ENCODE measurements around the gene NKPD1.

Gene NKPD1

GRCh38 chr19:45160870-45161737, at the start of gene NKPD1:
Gene NKPD1, minus strand, starts transcription at chr19:45160982. Its CDS starts 832 bp downstream, at chr19:45160150.
- no peak for DNase-seq

- DNase-seq: no peak
Measured at GRCh38 chr19:45206328-45206727, 45.5 kb upstream of the NKPD1 start.

- DNase-seq: no peak
Measured at GRCh38 chr19:45205810-45206209, 45.0 kb upstream of the NKPD1 start.

- DNase-seq: no peak
Measured at GRCh38 chr19:45202637-45203036, 41.9 kb upstream of the NKPD1 start.

DNA sequence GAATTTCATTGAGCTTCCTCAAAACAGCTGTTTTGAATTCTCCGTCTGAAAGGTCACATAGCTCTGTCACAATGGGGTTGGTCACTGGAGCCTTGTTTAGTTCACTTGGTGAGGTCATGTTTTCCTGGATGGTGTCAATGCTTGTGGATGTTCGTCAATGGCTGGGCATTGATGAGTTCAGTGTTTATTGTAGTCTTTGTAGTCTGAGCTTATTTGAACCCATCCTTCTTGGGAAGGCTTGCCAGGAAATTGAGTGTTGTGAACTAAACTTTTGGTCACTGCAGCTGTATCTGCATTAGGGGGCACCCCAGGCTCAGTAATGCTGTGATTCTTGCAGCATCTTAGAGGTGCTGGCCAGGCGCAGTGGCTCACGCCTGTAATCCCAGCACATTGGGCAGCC, 39.8 kb upstream of the NKPD1 start:
- DNase-seq: peak; percentile 22 to 43 (median 27)

DNA sequence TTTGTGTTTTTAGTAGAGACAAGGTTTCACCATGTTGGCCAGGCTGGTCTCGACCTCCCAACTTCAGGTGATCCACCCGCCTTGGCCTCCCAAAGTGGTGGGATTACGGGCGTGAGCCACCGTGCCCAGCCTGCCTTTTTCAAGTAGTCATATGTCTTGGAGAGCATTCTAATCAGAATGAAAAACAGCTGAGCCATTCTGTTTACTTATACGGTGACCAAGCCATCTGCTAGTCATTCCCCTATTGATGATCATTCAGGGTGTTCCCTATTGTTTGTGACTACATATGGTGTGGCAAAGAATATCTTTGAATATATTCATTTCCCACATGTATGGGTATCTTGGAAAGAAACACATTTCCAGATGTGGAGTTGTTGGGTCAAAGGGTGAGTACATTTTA, 35.0 kb upstream of the NKPD1 start:
- DNase-seq: peak in 1 of 3 donors; percentile 16

GRCh38 chr19:45191375-45191774, 30.6 kb upstream of the NKPD1 start:
- DNase-seq: no peak

GRCh38 chr19:45189971-45190370, 29.2 kb upstream of the NKPD1 start:
- DNase-seq: no peak

DNA sequence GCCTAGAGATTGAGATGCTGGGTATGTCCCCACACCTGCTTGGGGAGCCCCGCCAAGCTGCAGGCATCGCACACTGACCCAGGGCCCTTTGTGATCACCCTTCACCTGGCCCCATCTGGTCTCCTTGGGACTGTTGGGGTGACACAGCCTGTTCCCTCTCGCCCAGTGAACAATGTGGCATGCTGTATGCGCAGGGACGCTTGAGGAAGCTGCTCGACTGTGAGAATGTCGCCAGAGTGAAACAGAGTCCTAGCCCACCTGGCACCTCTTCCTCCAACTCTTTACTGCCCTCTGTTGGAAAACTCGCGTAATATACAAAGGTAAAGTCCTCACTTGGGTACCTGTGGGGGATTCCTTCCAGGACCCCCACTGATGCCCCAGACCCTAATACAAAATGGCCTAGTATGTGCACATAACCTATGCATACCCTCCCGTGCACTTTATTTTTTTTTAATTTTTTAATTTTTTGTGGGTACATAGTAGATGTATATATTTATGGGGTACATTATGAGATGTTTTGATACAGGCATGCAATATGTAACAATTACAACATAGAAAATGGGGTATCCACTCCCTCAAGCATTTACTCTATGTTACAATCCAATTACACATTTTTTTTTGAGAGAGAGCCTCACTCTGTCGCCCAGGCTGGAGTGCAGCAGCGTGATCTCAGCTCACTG, 26.8 kb upstream of the NKPD1 start:
- DNase-seq: peak in 2 of 3 donors; percentile 16 to 33

DNA sequence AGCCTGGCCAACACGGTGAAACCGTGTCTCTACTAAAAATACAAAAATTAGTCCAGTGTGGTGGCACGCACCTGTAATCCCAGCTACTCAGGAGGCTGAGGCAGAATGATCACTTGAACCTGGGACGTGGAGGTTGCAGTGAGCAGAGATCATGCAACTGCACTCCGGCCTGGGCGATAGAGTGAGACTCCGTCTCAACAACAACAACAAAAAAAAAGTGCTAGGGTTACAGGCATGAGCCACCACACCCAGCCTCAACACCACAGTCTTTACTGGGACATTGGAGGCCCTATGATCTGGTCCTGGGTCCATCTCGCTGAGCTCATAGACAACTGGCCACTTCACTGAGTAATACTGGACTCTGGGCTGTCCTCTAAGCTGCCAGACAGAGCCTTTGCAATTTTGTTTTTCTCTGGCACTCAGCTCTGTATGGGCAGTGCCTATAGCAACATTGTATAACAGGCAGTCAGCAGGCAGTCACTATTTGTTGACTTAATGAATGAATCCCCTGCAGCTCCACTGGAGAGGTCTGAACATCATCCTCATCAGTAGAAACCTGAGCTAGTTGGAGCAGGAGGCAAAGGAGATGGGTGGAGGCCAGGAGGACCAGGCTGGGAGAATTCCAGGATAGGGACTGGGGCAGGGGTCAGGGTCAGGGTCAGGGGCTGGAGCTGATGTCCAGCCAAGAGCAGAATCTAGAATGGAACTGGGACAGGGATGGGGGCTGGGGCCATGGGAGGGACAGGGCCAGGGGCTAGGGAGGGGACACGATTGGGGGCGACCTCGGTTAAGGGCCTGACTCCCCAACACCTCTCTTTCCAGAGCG, 25.9 kb upstream of the NKPD1 start:
- DNase-seq: no peak

DNA sequence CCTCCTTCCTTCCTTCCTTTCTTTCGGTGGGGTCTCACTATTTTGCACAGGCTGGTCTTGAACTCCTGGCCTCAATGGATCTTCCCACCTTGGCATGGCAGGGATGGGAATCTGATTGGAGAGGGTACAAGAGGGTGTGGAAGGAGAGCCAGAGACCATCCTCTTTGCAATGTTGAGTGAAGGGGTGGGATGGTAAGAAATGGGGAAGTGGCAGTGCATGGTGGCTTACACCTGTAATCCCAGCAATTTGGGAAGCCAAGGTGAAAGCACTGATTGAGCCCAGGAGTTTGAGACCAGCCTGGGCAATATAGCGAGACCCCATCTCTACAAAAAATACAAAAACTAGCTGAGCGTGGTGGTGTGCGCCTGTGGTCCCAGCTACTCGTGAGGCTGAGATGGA, 23.3 kb upstream of the NKPD1 start:
- no peak for DNase-seq

GRCh38 chr19:45182758-45183157, 22.0 kb upstream of the NKPD1 start:
- DNase-seq: no peak

- DNase-seq: peak; percentile 46 to 79 (median 64)
Measured at GRCh38 chr19:45180936-45181335, 20.2 kb upstream of the NKPD1 start.

DNA sequence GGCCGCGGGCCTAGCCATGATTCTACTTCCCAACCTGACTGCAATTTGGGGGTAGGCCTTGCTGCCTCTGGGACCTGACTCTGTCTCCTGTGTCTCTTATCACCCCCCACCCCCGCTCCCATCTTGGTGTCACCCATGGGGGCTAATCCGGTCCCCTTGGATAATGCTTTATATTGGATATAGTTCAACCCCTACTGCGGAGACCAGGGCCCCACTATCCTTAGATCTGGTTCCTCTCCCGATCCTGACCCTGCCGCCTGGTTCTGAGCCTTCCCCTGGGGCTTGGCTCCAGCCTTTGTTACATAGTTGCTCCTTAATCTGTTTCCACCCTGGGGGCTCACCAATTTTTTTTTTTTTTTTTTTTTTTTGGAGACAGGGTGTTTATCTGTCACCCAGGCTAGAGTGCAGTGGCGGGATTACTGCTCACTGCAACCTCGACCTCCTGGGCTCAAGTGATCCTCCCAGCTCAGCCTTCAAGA, 19.1 kb upstream of the NKPD1 start:
- no peak for DNase-seq

DNA sequence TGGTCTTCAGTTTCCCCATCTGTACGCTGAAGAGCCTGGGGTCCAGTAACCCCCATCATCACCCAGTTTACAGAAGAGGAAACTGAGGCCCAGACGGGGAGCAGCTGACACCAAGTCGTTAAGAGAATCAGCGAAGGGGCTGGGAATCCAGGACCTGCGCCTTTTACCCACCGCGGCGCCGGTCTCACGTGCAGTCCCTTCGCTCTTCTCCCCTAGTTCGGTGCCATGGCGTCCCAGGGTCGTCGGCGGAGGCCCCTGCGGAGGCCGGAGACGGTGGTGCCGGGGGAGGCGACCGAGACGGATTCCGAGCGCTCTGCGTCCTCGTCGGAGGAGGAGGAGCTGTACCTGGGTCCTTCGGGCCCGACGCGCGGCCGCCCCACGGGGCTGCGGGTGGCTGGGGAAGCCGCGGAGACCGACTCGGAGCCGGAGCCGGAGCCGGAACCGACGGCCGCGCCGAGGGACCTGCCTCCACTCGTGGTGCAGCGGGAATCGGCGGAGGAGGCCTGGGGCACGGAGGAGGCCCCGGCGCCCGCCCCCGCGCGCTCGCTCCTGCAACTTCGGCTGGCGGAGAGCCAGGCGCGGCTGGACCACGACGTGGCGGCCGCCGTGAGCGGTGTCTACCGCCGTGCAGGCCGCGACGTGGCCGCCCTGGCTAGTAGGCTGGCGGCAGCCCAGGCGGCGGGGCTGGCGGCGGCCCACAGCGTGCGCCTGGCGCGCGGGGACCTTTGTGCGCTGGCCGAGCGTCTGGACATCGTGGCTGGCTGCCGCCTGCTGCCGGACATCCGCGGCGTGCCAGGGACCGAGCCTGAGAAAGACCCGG, 18.5 kb upstream of the NKPD1 start:
- peak; percentile 46 to 82 (median 52) for DNase-seq

- DNase-seq: peak; percentile 100
Measured at GRCh38 chr19:45178262-45179071, 17.7 kb upstream of the NKPD1 start, which contains the start of gene BLOC1S3. Gene BLOC1S3, plus strand, starts transcription at chr19:45178784. Its CDS starts 513 bp downstream, at chr19:45179297.

GRCh38 chr19:45177817-45178261, 17.1 kb upstream of the NKPD1 start, which contains the start of gene TRAPPC6A:
Gene TRAPPC6A, minus strand, starts transcription at chr19:45178237. Its CDS starts 19 bp downstream, at chr19:45178218.
- DNase-seq: peak; percentile 91 to 93 (median 92)

DNA sequence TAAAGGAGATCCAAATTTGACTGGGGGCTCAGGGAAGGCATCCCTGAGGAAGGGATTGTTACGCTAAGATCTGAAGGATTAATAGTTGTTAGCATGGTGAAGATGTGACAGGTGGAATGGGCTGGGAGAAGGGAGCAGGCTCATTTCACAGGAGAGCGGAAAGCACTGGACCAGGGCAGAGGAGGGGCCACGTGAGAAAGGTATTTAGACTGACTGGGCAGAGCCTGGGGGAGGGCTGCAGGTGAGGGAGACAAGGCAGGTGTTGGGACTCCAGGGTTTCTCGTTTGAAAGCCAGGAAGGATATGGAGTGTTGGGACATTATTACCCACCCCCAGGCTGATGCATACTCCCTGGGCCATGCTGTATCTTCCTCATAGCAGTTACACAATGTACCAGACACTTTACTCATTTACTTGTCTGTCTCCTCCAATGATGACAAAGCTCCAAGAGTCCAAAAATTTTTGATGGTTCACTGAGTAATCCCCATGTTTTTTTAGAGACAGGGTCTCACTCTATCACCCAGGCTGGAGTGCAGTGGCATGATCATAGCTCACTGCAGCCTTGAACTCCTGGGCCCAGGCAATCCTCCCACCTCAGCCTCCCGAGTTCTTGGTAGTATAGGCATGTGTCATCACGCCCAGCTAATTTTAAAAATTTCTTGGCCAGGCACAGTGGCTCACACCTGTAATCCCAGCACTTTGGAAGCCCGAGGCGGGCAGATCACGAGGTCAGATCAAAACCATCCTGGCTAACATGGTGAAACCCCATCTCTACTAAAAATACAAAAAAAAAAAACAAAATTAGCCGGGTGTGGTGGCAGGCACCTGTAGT, 14.9 kb upstream of the NKPD1 start:
- peak; percentile 64 to 79 (median 71) for DNase-seq

DNA sequence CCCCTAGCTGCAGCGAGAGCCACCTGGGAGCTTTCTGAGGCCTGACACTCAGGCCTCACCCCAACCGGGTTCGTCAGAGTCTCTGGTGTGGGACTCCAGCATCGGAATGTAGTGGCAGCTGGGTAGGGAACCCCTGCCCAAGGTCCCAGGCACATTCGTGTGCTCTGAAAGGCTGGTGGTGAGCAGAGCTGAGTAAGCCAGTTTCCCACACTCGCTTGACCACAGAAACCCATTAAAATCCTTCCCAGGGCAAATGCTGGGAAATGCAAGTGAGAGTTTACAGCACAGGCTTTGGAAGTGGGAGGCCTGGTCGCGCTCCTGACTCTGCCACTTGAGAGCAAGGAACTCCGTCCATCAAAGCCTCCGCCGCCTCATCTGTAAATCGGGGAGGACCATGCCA, 13.0 kb upstream of the NKPD1 start:
- DNase-seq: peak in 1 of 3 donors; percentile 31

Data from suppressor macrophage treated with lipopolysaccharide for 1 hour (primary cell).